NCI-H1694 treated with DMSO at 0.1 percent for 48 hours (cell line): ENCODE results near the gene WAC.
"Not testable (repeated sequence)": the region's sequence is repeated elsewhere in the genome, so short reads cannot be mapped to it uniquely, and the experiment has no call there.

Experiments
- DNase-seq: peaks from one replicate; lab custom pipeline; 2025; lab: John Stamatoyannopoulos, UW

Gene WAC

DNA sequence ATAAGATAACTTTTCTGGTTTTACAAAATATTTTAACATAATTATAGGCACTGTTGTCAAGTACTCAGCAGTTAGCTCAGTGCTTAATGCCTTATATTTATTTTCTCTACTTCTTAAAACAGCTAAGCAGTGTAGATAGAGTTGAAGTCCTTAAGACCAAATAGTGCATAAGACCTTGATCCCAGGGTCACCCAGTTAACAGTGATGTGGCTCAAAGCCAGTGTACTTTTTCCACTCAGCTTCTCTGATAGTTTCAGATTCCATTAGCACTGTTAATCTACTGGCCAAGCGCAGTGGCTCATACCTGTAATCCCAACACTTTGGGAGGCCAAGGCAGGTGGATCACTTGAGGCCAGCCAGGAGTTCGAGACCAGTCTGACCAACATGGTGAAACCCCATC is 83.6 kb downstream of the WAC start:
- no peak for DNase-seq

DNA sequence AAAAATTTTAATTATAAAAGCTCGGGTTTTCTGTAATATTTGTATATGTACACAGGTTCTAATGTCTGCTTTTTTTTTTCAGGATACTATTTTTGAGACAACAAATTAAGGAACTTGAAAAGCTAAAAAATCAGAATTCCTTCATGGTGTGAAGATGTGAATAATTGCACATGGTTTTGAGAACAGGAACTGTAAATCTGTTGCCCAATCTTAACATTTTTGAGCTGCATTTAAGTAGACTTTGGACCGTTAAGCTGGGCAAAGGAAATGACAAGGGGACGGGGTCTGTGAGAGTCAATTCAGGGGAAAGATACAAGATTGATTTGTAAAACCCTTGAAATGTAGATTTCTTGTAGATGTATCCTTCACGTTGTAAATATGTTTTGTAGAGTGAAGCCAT is 86.5 kb downstream of the WAC start:
- DNase-seq: no peak

GRCh38 chr10:28620251-28620650 is 87.3 kb downstream of the WAC start:
- DNase-seq: no peak

GRCh38 chr10:28623483-28623882 is 90.6 kb downstream of the WAC start:
- DNase-seq: no peak

DNA sequence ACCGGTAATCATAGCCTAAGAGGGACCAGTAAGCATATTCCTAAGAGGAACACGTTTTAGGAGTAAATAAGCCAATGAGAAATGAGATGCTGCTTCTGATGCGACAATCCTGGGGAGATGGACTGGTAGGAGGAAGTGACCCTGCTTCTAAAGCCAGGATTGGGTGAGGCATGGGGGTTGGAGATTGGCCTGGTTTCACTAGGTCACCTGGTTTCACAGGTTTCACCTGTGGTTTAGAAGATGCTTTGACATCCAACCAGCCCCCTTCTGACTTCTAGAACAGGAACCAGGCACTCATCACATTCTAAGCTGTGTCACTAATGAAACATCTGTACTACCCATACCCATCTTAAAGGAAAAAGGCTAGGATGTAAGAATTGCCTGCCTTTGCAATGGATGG is 91.4 kb downstream of the WAC start:
- DNase-seq: no peak

DNA sequence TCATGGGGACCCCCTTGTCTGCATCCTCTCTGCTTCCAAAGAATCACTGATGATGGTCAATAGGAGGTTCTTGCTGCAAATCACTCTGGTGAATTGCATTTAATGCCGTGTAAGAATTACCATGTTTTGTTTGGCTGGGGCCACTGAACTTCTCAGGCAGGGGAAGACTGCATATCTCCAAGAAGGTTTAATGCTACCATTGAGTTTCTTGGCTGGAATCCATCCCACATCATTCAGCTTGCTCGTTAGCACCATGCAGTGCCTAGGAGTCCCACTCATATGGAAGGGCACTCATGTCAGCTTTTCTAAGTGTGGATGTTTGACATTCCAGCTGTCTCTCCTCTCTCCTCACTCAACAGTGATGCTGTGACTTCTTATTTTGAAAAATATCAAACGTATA is 94.2 kb downstream of the WAC start:
- DNase-seq: no peak

DNA sequence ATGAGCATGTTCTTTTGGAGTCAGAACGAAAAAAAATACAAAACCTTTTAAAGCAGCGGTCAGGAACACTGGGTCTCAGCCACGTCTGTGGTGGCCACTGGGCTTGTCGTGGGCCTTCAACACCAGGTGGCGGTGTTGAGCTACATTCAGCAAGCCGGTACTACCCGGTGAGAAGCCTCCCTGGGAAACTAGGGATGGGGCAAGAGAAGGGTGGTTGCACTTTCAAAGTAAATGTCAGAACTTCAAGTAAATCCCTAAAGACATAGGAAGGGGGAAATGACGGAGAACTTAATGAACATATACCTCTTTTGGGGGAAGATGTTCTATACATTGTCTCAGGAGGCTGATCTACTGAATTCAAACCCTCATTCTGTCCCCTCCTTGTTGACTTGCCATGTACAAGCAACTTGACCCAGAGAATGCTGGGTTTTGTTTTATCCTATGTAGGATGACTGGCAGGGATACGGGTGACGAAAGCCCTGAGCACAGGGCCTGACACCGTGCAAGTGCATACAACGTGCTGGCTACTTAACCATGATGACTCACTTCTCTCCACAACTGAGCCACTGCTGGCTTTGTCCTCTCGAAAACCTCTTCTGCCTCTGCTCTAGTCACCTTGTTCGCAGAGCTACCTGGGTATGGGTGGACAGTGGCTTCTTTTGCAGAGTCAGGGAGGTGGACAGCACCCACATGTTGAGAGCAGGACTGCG is 95.4 kb downstream of the WAC start:
- peak; percentile 25 for DNase-seq

DNA sequence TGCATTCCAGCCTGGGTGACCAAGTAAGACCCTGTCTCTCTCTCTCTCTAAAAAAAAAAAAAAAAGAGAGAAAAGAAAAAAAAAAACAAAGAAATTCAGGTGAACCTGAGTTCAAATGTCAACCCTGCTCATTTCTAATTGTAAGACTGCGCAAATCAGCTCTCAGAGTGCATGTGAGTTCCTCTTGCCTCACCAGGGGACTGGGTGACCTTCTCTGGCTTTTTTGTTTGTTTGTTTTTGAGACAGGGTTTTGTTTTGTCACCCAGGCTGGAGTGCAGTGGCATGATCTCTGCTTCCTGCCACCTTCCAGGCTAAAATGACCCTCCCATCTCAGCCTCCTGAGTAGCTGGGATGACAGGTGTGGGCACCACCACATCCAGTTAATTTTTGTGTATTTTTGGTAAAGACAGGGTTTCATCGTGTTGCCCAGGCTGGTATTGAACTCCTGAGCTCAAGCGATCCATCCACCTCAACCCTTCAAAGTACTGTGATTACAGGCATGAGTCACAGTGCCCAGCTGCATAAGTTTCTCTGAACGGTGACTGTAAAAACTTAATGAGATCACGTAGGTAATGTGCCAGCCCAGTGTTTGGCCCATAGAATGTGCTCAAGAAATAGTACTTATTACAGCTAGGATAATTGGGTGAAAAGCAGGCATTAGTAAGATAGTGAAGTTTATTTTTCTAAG is 99.1 kb downstream of the WAC start:
- DNase-seq: no peak

- DNase-seq: no peak
Measured at GRCh38 chr10:28632584-28632945, 99.6 kb downstream of the WAC start.

- DNase-seq: no peak
Measured at GRCh38 chr10:28633750-28634149, 100.8 kb downstream of the WAC start.

GRCh38 chr10:28637346-28637745 is 104.4 kb downstream of the WAC start:
- DNase-seq: no peak

DNA sequence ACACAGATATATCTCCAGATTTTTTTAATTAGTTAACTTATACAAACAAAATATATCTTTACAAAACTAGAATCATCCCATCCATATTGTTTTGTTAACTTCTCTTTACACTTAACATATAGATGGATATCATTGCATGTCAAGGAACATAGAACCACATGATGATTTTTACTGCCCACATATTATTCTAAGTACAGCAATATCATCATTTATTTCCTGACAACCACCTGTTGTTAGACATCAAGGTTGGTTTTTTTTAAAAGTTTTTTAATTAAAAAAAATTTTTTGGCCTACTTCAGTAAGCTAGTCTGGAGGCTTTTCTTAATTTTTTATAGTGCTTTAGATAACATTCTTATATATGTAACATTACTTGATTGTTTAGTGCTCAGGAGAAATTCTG is 105.5 kb downstream of the WAC start:
- DNase-seq: no peak

DNA sequence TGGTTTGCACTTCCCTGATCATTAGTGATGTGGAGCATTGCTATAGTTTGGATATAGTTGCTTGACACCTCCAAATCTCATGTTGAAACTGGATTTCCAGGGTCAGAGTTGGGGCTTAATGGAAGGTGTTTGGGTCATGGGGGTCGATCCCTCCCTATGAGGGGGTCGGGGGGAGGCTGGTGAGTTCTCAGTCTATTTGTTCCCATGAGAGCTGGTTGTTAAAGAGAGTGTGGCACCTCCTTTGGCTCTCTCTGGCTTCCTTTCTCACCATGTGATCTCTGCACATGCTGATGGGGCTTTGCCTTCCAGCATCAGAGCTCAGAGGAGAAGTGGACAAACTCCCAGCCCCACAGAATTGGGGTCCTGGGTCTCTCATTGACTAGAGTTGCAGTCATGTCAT is 107.6 kb downstream of the WAC start:
- DNase-seq: no peak

GRCh38 chr10:28644647-28645046 is 111.7 kb downstream of the WAC start:
- DNase-seq: no peak

GRCh38 chr10:28652106-28652505 is 119.2 kb downstream of the WAC start:
- no peak for DNase-seq

GRCh38 chr10:28652703-28653102 is 119.8 kb downstream of the WAC start:
- DNase-seq: no peak

DNA sequence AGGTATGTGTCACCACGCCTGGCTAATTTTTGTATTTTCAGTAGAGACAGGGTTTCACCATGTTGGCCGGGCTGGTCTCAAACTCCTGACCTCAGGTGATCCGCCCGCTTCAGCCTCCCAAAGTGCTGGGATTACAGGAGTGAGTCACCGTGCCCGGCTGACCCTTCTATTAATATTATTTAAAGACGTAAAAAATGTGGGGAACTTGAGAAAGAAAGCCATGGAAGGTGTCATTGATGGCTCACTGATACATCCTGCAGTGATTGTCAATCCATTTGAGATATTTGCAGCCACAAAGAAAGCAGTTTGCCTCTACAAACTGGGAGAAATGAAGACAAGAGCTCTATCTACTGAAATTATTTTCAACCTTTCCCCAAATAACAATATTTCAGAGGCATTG is 125.9 kb downstream of the WAC start:
- DNase-seq: not testable (repeated sequence)

DNA sequence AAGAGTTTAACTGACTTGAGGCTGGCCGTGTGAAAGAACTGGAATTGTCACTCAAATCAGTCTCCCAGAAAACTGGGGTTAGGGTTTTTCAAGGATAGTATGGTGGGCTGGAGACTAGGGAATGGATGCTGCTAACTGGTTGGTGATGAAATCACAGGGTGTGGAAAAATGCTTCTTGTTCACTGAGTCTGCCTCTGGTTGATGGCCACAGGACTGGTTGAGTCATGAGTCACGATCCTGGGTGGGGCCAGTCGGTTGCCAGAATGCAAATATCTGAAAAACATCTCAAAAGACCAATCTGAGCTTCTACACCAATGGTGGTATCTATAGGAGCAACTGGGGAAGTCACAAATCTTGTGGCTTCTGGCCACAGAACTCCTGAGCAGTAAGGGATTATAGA is 128.1 kb downstream of the WAC start:
- no peak for DNase-seq

GRCh38 chr10:28663576-28664368 is 130.9 kb downstream of the WAC start:
- DNase-seq: peak; percentile 38

DNA sequence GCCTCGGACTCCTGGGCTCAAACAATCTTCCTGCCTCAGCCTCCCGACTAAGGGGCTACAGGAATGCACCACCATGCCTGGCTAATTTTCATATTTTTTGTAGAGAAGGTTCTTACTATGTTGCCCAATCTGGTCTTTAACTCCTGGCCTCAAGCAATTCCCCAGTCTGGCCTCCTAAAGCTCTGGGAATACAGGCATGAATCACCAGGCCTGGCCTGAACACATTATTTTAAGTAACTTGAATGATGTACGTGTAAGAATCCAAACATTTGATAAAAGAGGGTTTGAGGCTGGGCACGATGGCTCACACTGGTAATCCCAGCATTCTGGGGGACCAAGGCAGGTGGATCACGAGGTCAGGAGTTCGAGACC is 131.4 kb downstream of the WAC start:
- DNase-seq: no peak

- DNase-seq: no peak
Measured at GRCh38 chr10:28666751-28667467, 134.0 kb downstream of the WAC start.

DNA sequence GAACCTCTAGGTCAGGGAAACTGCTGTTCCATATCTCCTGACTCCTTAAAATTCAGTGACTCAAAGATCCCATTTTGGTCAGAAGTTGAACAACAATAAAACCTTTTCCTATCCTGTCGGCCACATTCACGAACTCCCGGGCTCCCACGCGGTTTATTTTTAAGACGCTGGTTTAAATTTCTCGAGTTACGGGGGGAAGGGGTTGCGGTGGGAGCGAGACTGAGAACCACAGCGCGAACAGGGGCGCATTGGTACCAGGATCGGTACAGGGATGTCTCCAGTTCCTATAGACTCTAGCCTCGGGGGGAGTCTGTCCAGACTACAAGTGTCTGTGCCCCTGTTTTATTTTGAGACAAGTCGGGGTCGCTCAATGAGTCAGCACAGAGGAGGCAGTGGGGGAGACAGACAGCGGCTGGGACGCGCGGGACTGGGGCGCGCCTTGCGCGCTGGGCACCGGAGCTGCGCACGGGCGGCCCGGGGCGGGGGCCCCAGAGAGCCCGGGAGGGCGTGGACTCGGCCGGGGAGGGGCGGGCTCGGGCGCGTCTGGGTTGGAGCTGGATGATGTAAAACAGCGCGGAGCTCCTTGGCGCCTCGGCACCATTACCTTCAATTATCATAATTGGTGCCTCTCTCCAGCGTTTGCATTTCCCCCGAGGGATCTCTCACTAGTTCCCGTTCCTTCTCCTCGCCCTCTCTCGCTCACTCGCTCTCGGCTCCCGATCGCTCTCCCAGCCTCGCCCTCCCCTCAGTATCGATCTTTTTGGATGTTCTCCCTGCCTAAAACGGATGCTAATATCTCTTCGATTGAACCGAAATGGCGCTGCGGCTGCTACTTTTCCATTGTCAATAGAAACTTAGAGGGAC is 135.7 kb downstream of the WAC start:
- DNase-seq: no peak
